Ascending aorta (tissue), 2 donors: ENCODE results near the gene XG. TPM values are rescaled to one million over a fixed set of nuclear protein-coding genes. Genes with fewer than 3 reads are reported as not detected.
"Not testable (repeated sequence)": the region's sequence is repeated elsewhere in the genome, so short reads cannot be mapped to it uniquely, and the experiment has no call there.

Experiments
- DNase-seq, 2 donors: peaks; one replicate each; pipeline ENCODE4 v3.0.0-alpha.2; 2019; ENCODE audit warnings: low spot score in 2 of 2
- H3K27ac ChIP-seq, 2 donors: fragments of 200-600 bp; sonication (generic); one replicate each; pipeline ENCODE4 v1.5.1; 2016 to 2017; ENCODE audit warnings: mild to moderate bottlenecking in 1 of 2
- H3K27me3 ChIP-seq: fragments of 200-600 bp; sonication (generic); one replicate; pipeline ENCODE4 v1.5.1; 2017
- H3K36me3 ChIP-seq, 2 donors: fragments of 200-600 bp; sonication (generic); one replicate each; pipeline ENCODE4 v1.5.1; 2016
- H3K4me1 ChIP-seq, 2 donors: fragments of 200-600 bp; sonication (generic); one replicate each; pipeline ENCODE4 v1.5.1; 2016 to 2017; ENCODE audit warnings: mild to moderate bottlenecking in 1 of 2
- H3K4me3 ChIP-seq, 2 donors: fragments of 200-600 bp; sonication (generic); one replicate each; pipeline ENCODE4 v1.5.1; 2016 to 2017; ENCODE audit warnings: mild to moderate bottlenecking in 1 of 2
- H3K9me3 ChIP-seq, 2 donors: fragments of 200-600 bp; sonication (generic); one replicate each; pipeline ENCODE4 v1.5.1; 2016
- CTCF ChIP-seq, 3 experiments: fragments of 200-600 bp in 2 of 3; fragments of 450-650 bp in 1 of 3; sonication (generic) in 2 of 3; IDR thresholded peaks; one replicate each; pipeline ENCODE4 v1.5.1; 2016 to 2019; ENCODE audit warnings: antibody characterized with exemption in 3 of 3, mild to moderate bottlenecking in 1 of 3, moderate library complexity in 1 of 3
- intact Hi-C: fragments of 100-400 bp; cut with DNase I; formaldehyde crosslinking; loops from one replicate; pipeline ENCODE4 v1.15.1; 2023
- total RNA-seq: library from RNA; depleted of rRNA; stranded (reverse); fragments of >200 nt; gene quantifications from one replicate; pipeline ENCODE4 v1.1.0, GENCODE V29; 2016

XG gene
- total RNA-seq, 1 donor from 2014 or later = 1.3 TPM

- H3K36me3 ChIP-seq = no peaks in the 10 kb centered on the region
- DNase-seq = no peak
- no peaks in the 10 kb centered on the region for H3K27me3 ChIP-seq
- no peak overlapping the region for H3K4me3 ChIP-seq
- no peak overlapping the region for H3K27ac ChIP-seq
- H3K9me3 ChIP-seq = no peaks in the 10 kb centered on the region
- intact Hi-C loops = no loop called here
- no peak for TF ChIP-seq CTCF (IDR thresholded peaks at IDR 0.05)
- no peaks in the 10 kb centered on the region for H3K4me1 ChIP-seq
Measured at GRCh38 chrX:2766906-2767305, 15.1 kb downstream of the XG start.

- intact Hi-C loops = no loop called here
- H3K9me3 ChIP-seq = no peaks in the 10 kb centered on the region
- H3K27me3 ChIP-seq = no peaks in the 10 kb centered on the region
- no peaks in the 10 kb centered on the region for H3K4me1 ChIP-seq
- H3K4me3 ChIP-seq = no peak overlapping the region
- no peak overlapping the region for H3K27ac ChIP-seq
- peak; percentile 16 to 63 for DNase-seq
- no peaks in the 10 kb centered on the region for H3K36me3 ChIP-seq
- TF ChIP-seq CTCF (IDR thresholded peaks at IDR 0.05) = no peak
Measured at GRCh38 chrX:2767631-2768455, 16.0 kb downstream of the XG start.

GRCh38 chrX:2769615-2770014 is 17.8 kb downstream of the XG start:
- Histone ChIP-seq H3K9me3 (peaks cover 0 to 1% of the 10 kb centered on the region in 2 donors), H3K4me1 (no peaks in the 10 kb centered on the region), H3K27me3 (no peaks in the 10 kb centered on the region), H3K27ac (no peak overlapping the region), H3K4me3 (no peak overlapping the region), H3K36me3 (no peaks in the 10 kb centered on the region)
- no peak for TF ChIP-seq CTCF (IDR thresholded peaks at IDR 0.05)
- no peak for DNase-seq
- intact Hi-C loops = no loop called here

- H3K27me3 ChIP-seq, intact Hi-C loops, H3K9me3 ChIP-seq, DNase-seq, H3K4me1 ChIP-seq, H3K27ac ChIP-seq, H3K36me3 ChIP-seq, H3K4me3 ChIP-seq: not testable (repeated sequence)
Measured at GRCh38 chrX:2773166-2774055, 21.6 kb downstream of the XG start.

GRCh38 chrX:2774057-2774456 is 22.2 kb downstream of the XG start:
- no peak for TF ChIP-seq CTCF (IDR thresholded peaks at IDR 0.05)
- intact Hi-C loops = no loop called here
- DNase-seq = no peak
- no peak overlapping the region for H3K4me3 ChIP-seq
- H3K27me3 ChIP-seq = no peaks in the 10 kb centered on the region
- H3K9me3 ChIP-seq = peaks cover 0 to 6% of the 10 kb centered on the region in 2 donors
- H3K27ac ChIP-seq = no peak overlapping the region
- H3K36me3 ChIP-seq = no peaks in the 10 kb centered on the region
- no peaks in the 10 kb centered on the region for H3K4me1 ChIP-seq

- intact Hi-C loops = no loop called here
- no peak overlapping the region for H3K4me3 ChIP-seq
- no peak for TF ChIP-seq CTCF (IDR thresholded peaks at IDR 0.05)
Measured at GRCh38 chrX:2774776-2775175, 22.9 kb downstream of the XG start.

GRCh38 chrX:2780472-2781225 is 28.8 kb downstream of the XG start:
- H3K36me3 ChIP-seq, H3K27ac ChIP-seq, H3K4me1 ChIP-seq, H3K27me3 ChIP-seq, H3K4me3 ChIP-seq, DNase-seq, H3K9me3 ChIP-seq, intact Hi-C loops: not testable (repeated sequence)

More at GRCh38 chrX:2774776-2775175, 22.9 kb downstream of the XG start:
- Histone ChIP-seq H3K36me3 (no peaks in the 10 kb centered on the region), H3K27me3 (no peaks in the 10 kb centered on the region), H3K9me3 (peaks cover 0 to 6% of the 10 kb centered on the region in 2 donors), H3K27ac (no peak overlapping the region), H3K4me1 (no peaks in the 10 kb centered on the region)
- DNase-seq = no peak
